AG09309 (cell line): ENCODE data around the gene NEAT1.

Experiments used
- DNase-seq: peaks from one replicate; pipeline ENCODE4 v3.0.0-alpha.2; 2010; ENCODE audit warnings: low read depth
- H3K4me3 ChIP-seq: 2 replicates; pipeline ENCODE4 v1.5.1; 2011; ENCODE audit warnings: mild to moderate bottlenecking, low read depth, low read length, moderate library complexity; ENCODE audit not compliant: control insufficient read depth
- TF ChIP-seq, protein P1 (sequence below): IDR thresholded peaks from 2 replicates; pipeline ENCODE4 v1.5.1; 2011; ENCODE audit warnings: mild to moderate bottlenecking, low read depth, low read length, inconsistent platforms; ENCODE audit not compliant: insufficient read depth, control insufficient read depth; ENCODE audit errors: missing control alignments

NEAT1 gene

DNA sequence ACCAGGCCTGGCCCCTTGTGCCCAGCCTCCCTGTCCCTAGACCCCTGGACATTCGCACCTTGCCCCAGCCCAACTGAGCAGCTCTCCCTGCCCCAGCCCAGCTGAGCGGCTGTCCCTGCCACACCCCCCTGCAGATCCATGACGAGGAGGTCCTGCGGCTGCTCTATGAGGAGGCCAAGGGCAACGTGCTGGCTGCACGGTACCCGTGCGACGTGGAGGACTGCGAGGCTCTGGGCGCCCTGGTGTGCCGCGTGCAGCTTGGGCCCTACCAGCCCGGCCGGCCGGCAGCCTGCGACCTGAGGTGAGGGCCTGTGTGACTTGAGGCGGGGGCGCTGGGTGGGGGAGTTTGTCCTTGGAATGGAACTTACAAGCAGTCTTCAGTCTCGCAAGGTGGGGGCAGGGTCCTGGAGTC lies 28.5 kb upstream of the NEAT1 start:
- no peak overlapping the region for H3K4me3 ChIP-seq
- TF ChIP-seq, protein P1, sequence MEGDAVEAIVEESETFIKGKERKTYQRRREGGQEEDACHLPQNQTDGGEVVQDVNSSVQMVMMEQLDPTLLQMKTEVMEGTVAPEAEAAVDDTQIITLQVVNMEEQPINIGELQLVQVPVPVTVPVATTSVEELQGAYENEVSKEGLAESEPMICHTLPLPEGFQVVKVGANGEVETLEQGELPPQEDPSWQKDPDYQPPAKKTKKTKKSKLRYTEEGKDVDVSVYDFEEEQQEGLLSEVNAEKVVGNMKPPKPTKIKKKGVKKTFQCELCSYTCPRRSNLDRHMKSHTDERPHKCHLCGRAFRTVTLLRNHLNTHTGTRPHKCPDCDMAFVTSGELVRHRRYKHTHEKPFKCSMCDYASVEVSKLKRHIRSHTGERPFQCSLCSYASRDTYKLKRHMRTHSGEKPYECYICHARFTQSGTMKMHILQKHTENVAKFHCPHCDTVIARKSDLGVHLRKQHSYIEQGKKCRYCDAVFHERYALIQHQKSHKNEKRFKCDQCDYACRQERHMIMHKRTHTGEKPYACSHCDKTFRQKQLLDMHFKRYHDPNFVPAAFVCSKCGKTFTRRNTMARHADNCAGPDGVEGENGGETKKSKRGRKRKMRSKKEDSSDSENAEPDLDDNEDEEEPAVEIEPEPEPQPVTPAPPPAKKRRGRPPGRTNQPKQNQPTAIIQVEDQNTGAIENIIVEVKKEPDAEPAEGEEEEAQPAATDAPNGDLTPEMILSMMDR: no peak
- DNase-seq: no peak

DNA sequence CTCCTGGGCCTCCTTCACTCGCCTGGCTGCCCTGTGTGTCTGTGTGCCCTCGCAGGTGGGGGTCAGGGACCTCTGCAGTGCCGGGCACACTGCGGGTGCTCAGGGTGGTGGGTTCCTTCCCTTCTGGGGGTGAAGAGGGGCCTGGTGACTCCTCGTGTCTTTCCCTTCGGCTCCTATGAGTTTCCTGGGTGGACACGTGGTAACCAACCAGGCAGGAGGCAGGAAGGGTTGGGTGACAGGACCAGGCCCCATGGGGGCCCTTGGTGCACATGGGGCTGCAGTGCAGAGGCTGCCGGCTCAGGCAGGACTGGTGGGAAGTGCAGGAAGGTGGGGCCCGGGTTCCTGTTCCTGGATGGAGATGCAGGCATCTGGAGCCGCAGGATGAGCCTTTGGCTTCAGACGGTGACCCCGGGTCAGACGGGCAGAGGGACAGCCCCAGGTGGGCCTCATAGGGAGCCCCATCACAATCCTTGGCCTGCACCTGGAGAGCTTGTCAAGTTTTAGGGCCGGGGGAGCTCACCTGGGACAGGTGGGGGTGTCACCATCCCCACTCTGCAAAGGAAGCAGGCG lies 26.6 kb upstream of the NEAT1 start:
- H3K4me3 ChIP-seq: no peak overlapping the region
- TF ChIP-seq, protein P1: no peak
- DNase-seq: no peak

GRCh38 chr11:65396769-65397745 lies 25.5 kb upstream of the NEAT1 start:
- DNase-seq: no peak
- TF ChIP-seq, protein P1: no peak
- no peak overlapping the region for H3K4me3 ChIP-seq

GRCh38 chr11:65398362-65398910 lies 24.2 kb upstream of the NEAT1 start:
- H3K4me3 ChIP-seq: no peak overlapping the region
- DNase-seq: no peak
- TF ChIP-seq, protein P1: no peak

GRCh38 chr11:65399249-65399648 lies 23.3 kb upstream of the NEAT1 start:
- no peak for DNase-seq
- H3K4me3 ChIP-seq: no peak overlapping the region
- TF ChIP-seq, protein P1: no peak

GRCh38 chr11:65399845-65400244 lies 22.8 kb upstream of the NEAT1 start:
- H3K4me3 ChIP-seq: no peak overlapping the region
- DNase-seq: no peak
- TF ChIP-seq, protein P1: no peak
